SK-N-SH (cell line): ENCODE results near the gene TECPR2.

Source experiments
- EP300 ChIP-seq, 2 experiments: IDR thresholded peaks; 2 replicates each; pipeline versions ENCODE4 v1.4.0 to v1.6.1; 2012; ENCODE audit warnings: borderline replicate concordance in 1 of 2, low read depth in 1 of 2, low read length in 1 of 2
- FOXM1 ChIP-seq: IDR thresholded peaks from 2 replicates; pipeline ENCODE4 v1.4.0; 2012; ENCODE audit warnings: low read depth, mild to moderate bottlenecking
- MEF2A ChIP-seq: IDR thresholded peaks from 2 replicates; pipeline ENCODE4 v1.4.0; 2012; ENCODE audit warnings: low read depth, borderline replicate concordance
- NFIC ChIP-seq: IDR thresholded peaks from 2 replicates; pipeline ENCODE4 v1.4.0; 2012; ENCODE audit warnings: borderline replicate concordance
- POLR2AphosphoS5 ChIP-seq: IDR thresholded peaks from 2 replicates; pipeline ENCODE4 v1.6.1; 2012; ENCODE audit warnings: low read depth, low read length
- SIN3A ChIP-seq: IDR thresholded peaks from 2 replicates; pipeline ENCODE4 v1.6.1; 2012; ENCODE audit warnings: low read depth, mild to moderate bottlenecking, low read length, moderate library complexity, borderline replicate concordance
- TF ChIP-seq, protein P1 (sequence below): IDR thresholded peaks from 2 replicates; pipeline ENCODE4 v1.6.1; 2012; ENCODE audit warnings: mild to moderate bottlenecking, low read depth, low read length, moderate library complexity
- TF ChIP-seq, protein P2 (sequence below): fragments of 150-350 bp; IDR thresholded peaks from 2 replicates; pipeline ENCODE4 v1.6.1; 2017; ENCODE audit warnings: antibody characterized with exemption, low read length, low read depth, borderline replicate concordance
- TF ChIP-seq, protein P3 (sequence below): fragments of 200-600 bp; sonication (generic); IDR thresholded peaks from 2 replicates; pipeline ENCODE4 v1.6.1; 2017; ENCODE audit warnings: antibody characterized with exemption, mild to moderate bottlenecking, moderate library complexity

DNA sequence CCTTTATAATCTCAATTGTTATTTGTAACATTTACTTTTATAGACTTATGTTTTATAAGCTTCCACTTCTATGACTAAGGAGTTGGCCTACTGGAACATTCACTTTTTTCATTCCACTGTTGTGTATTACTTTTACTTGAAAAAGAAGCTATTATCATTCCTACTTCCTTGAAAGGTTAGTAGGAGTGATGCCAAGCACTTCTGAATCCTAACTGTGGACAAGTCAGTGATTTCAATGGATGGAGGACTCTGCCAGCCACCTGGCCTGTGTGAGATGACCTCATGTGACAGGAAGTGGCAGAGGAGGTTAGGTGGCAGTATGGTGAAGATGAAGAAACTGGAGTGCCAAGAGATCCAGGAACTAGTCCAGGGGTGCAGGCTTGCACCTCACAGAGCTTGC, 46.0 kb downstream of the TECPR2 start:
- TF ChIP-seq, protein P1, sequence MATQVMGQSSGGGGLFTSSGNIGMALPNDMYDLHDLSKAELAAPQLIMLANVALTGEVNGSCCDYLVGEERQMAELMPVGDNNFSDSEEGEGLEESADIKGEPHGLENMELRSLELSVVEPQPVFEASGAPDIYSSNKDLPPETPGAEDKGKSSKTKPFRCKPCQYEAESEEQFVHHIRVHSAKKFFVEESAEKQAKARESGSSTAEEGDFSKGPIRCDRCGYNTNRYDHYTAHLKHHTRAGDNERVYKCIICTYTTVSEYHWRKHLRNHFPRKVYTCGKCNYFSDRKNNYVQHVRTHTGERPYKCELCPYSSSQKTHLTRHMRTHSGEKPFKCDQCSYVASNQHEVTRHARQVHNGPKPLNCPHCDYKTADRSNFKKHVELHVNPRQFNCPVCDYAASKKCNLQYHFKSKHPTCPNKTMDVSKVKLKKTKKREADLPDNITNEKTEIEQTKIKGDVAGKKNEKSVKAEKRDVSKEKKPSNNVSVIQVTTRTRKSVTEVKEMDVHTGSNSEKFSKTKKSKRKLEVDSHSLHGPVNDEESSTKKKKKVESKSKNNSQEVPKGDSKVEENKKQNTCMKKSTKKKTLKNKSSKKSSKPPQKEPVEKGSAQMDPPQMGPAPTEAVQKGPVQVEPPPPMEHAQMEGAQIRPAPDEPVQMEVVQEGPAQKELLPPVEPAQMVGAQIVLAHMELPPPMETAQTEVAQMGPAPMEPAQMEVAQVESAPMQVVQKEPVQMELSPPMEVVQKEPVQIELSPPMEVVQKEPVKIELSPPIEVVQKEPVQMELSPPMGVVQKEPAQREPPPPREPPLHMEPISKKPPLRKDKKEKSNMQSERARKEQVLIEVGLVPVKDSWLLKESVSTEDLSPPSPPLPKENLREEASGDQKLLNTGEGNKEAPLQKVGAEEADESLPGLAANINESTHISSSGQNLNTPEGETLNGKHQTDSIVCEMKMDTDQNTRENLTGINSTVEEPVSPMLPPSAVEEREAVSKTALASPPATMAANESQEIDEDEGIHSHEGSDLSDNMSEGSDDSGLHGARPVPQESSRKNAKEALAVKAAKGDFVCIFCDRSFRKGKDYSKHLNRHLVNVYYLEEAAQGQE, result no peak
- TF ChIP-seq, protein P2, sequence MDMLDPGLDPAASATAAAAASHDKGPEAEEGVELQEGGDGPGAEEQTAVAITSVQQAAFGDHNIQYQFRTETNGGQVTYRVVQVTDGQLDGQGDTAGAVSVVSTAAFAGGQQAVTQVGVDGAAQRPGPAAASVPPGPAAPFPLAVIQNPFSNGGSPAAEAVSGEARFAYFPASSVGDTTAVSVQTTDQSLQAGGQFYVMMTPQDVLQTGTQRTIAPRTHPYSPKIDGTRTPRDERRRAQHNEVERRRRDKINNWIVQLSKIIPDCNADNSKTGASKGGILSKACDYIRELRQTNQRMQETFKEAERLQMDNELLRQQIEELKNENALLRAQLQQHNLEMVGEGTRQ, result no peak
- TF ChIP-seq, protein P3, sequence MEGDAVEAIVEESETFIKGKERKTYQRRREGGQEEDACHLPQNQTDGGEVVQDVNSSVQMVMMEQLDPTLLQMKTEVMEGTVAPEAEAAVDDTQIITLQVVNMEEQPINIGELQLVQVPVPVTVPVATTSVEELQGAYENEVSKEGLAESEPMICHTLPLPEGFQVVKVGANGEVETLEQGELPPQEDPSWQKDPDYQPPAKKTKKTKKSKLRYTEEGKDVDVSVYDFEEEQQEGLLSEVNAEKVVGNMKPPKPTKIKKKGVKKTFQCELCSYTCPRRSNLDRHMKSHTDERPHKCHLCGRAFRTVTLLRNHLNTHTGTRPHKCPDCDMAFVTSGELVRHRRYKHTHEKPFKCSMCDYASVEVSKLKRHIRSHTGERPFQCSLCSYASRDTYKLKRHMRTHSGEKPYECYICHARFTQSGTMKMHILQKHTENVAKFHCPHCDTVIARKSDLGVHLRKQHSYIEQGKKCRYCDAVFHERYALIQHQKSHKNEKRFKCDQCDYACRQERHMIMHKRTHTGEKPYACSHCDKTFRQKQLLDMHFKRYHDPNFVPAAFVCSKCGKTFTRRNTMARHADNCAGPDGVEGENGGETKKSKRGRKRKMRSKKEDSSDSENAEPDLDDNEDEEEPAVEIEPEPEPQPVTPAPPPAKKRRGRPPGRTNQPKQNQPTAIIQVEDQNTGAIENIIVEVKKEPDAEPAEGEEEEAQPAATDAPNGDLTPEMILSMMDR, result no peak
- TF ChIP-seq NFIC, result no peak
- TF ChIP-seq POLR2AphosphoS5, result no peak
- no peak for TF ChIP-seq EP300 (IDR thresholded peaks at IDR 0.05; ENCODE audit: borderline replicate concordance in 1 of 2, low read depth in 1 of 2, low read length in 1 of 2)
- no peak for TF ChIP-seq MEF2A
- TF ChIP-seq SIN3A, result no peak
- TF ChIP-seq FOXM1, result no peak
